HepG2 (cell line): ENCODE results near the gene ACTR1A. TPM values are rescaled to one million over a fixed set of nuclear protein-coding genes. Genes with fewer than 3 reads are reported as not detected.
A peak's percentile ranks its signal among the peaks of the same experiment; 100 is the strongest.

Source experiments
- ATAC-seq: fragments of 200-7000 bp; cut with Tn5 transposase; 3 replicates; pipeline ENCODE4 v1.9.1; 2020; ENCODE audit warnings: mild to moderate bottlenecking, moderate library complexity
- BruUV-seq: library from RNA; stranded (reverse); fragments of 400-500 nt; replicated peaks from 2 replicates; lab custom pipeline; 2021; lab: Mats Ljungman, UMichigan
- CTCF ChIA-PET: fragments of 300-600 bp; formaldehyde crosslinking; extraction: SDS; loops from one replicate; lab custom pipeline; 2021; ENCODE audit warnings: low total read pairs, inconsistent platforms, low intra/inter-chr PET ratio; lab: Yijun Ruan, JAX
- POLR2A ChIA-PET: fragments of 350-600 bp; sonication (Branson Sonifier 250); formaldehyde crosslinking; loops from one replicate; lab custom pipeline; 2020; ENCODE audit warnings: antibody characterized with exemption, inconsistent platforms; lab: Yijun Ruan, JAX
- DNase-seq: peaks from one replicate; pipeline ENCODE4 v3.0.0-alpha.2; 2015; ENCODE audit warnings: low spot score
- FAIRE-seq: peaks from 3 replicates; lab custom pipeline; 2011; peaks lifted over from hg19 to GRCh38; lab: Jason Lieb, UNC
- H2AFZ ChIP-seq: one replicate; pipeline ENCODE4 v1.6.1; 2011; ENCODE audit warnings: low read length, inconsistent platforms
- H3K27ac ChIP-seq: fragments of 300-600 bp; 3 replicates; pipeline ENCODE4 v1.8.0; 2011; ENCODE audit warnings: mixed run types, mild to moderate bottlenecking, mixed read lengths, low read length, inconsistent platforms; ENCODE audit not compliant: insufficient read depth; ENCODE audit errors: extremely low read length
- H3K27me3 ChIP-seq, 2 experiments: fragments of 200-600 bp in 1 of 2; 2 replicates in 1 of 2; 3 replicates in 1 of 2; pipeline versions ENCODE4 v1.6.0 to v1.8.0; 2011; ENCODE audit warnings: low read length in 2 of 2, mild to moderate bottlenecking in 2 of 2, moderate library complexity in 2 of 2, inconsistent platforms in 1 of 2; ENCODE audit not compliant: insufficient read depth in 2 of 2, control insufficient read depth in 1 of 2
- H3K36me3 ChIP-seq, 2 experiments: fragments of 200-600 bp in 1 of 2; replicated peaks in 1 of 2; 2 replicates in 1 of 2; 3 replicates in 1 of 2; pipeline versions ENCODE4 v1.5.1 to v1.8.0; 2011; ENCODE audit warnings: low read length in 2 of 2, inconsistent platforms in 1 of 2; ENCODE audit not compliant: insufficient read depth in 2 of 2, control insufficient read depth in 1 of 2
- H3K4me1 ChIP-seq: 2 replicates; pipeline ENCODE4 v1.5.1; 2012; ENCODE audit warnings: low read length, inconsistent platforms; ENCODE audit not compliant: insufficient read depth
- H3K4me2 ChIP-seq: 2 replicates; pipeline ENCODE4 v1.6.0; 2011; ENCODE audit warnings: low read depth, low read length, inconsistent platforms
- H3K4me3 ChIP-seq, 3 experiments: fragments of 200-600 bp in 1 of 3; sonication (generic), shearing (Covaris generic) in 1 of 3; replicated peaks in 1 of 3; 2 replicates each; pipeline ENCODE4 v1.5.1; 2011 to 2016; ENCODE audit warnings: low read length in 3 of 3, inconsistent platforms in 2 of 3, low read depth in 2 of 3, mild to moderate bottlenecking in 2 of 3, control low read depth in 1 of 3, mixed read lengths in 1 of 3; ENCODE audit not compliant: insufficient read depth in 1 of 3
- H3K79me2 ChIP-seq: one replicate; pipeline ENCODE4 v1.6.1; 2011; ENCODE audit warnings: low read length, inconsistent platforms; ENCODE audit not compliant: insufficient read depth
- H3K9ac ChIP-seq: 2 replicates; pipeline ENCODE4 v1.6.0; 2011; ENCODE audit warnings: mild to moderate bottlenecking, low read depth, low read length, inconsistent platforms; ENCODE audit not compliant: insufficient read depth
- H3K9me3 ChIP-seq: 2 replicates; pipeline ENCODE4 v1.5.1; 2012; ENCODE audit warnings: mild to moderate bottlenecking, low read length
- H4K20me1 ChIP-seq: 2 replicates; pipeline ENCODE4 v1.6.0; 2011; ENCODE audit warnings: inconsistent platforms, mild to moderate bottlenecking, low read length, moderate library complexity; ENCODE audit not compliant: insufficient read depth
- ADNP ChIP-seq: sonication (generic); formaldehyde crosslinking; IDR thresholded peaks from 2 replicates; pipeline ENCODE4 v1.4.0; 2020; ENCODE audit warnings: missing genetic modification reagents
- ARID4A ChIP-seq: sonication (generic); formaldehyde crosslinking; IDR thresholded peaks from 2 replicates; pipeline ENCODE4 v1.5.0; 2020; ENCODE audit warnings: mild to moderate bottlenecking, missing genetic modification reagents, borderline replicate concordance
- DR1 ChIP-seq: sonication (generic); formaldehyde crosslinking; IDR thresholded peaks from 2 replicates; pipeline ENCODE4 v1.8.0; 2021; ENCODE audit warnings: mild to moderate bottlenecking, missing genetic modification reagents, inconsistent platforms
- JUND ChIP-seq: sonication (generic); formaldehyde crosslinking; IDR thresholded peaks from 2 replicates; pipeline ENCODE4 v1.8.0; 2022; ENCODE audit warnings: mild to moderate bottlenecking, missing genetic modification reagents
- MATR3 ChIP-seq: sonication (generic); formaldehyde crosslinking; IDR thresholded peaks from 2 replicates; pipeline ENCODE4 v1.4.0; 2020; ENCODE audit warnings: missing genetic modification reagents
- MEIS2 ChIP-seq: sonication (generic); formaldehyde crosslinking; IDR thresholded peaks from 2 replicates; pipeline ENCODE4 v1.9.0; 2021; ENCODE audit warnings: mild to moderate bottlenecking, missing genetic modification reagents
- ZFP36L1 ChIP-seq: sonication (generic); formaldehyde crosslinking; IDR thresholded peaks from 2 replicates; pipeline ENCODE4 v1.8.0; 2022; ENCODE audit warnings: mild to moderate bottlenecking, missing genetic modification reagents, moderate library complexity
- ZFY ChIP-seq: sonication (generic); formaldehyde crosslinking; IDR thresholded peaks from 2 replicates; pipeline ENCODE4 v1.4.0; 2020; ENCODE audit warnings: missing genetic modification reagents
- ZNF276 ChIP-seq: sonication (generic); formaldehyde crosslinking; IDR thresholded peaks from 2 replicates; pipeline ENCODE4 v1.4.0; 2020; ENCODE audit warnings: mild to moderate bottlenecking, low read depth, missing genetic modification reagents
- ZNF343 ChIP-seq: sonication (generic); formaldehyde crosslinking; IDR thresholded peaks from 2 replicates; pipeline ENCODE4 v1.4.0; 2020; ENCODE audit warnings: mild to moderate bottlenecking, missing genetic modification reagents
- ZNF503 ChIP-seq: sonication (generic); formaldehyde crosslinking; IDR thresholded peaks from 2 replicates; pipeline ENCODE4 v1.4.0; 2020; ENCODE audit warnings: missing genetic modification reagents
- ZNF572 ChIP-seq: sonication (generic); formaldehyde crosslinking; IDR thresholded peaks from 2 replicates; pipeline ENCODE4 v1.5.1; 2020; ENCODE audit warnings: mild to moderate bottlenecking, missing genetic modification reagents
- ZNF674 ChIP-seq: sonication (generic); formaldehyde crosslinking; IDR thresholded peaks from 2 replicates; pipeline ENCODE4 v1.5.0; 2020; ENCODE audit warnings: low read depth, mild to moderate bottlenecking, missing genetic modification reagents
- ZNF788 ChIP-seq: sonication (generic); formaldehyde crosslinking; IDR thresholded peaks from 2 replicates; pipeline ENCODE4 v1.5.0; 2020; ENCODE audit warnings: mild to moderate bottlenecking, missing genetic modification reagents, borderline replicate concordance
- ZSCAN21 ChIP-seq: sonication (generic); formaldehyde crosslinking; IDR thresholded peaks from 2 replicates; pipeline ENCODE4 v1.8.0; 2022; ENCODE audit warnings: mild to moderate bottlenecking, missing genetic modification reagents, moderate library complexity, borderline replicate concordance
- WGBS: methylation state at CpG from one replicate; pipeline ENCODE4 v1.1.6; 2017; ENCODE audit warnings: low lambda C conversion rate; 5-methylcytosine and 5-hydroxymethylcytosine counted together
- in situ Hi-C: cut with HindIII; loops from 2 replicates; pipeline ENCODE4 v1.10.0; 2017; ENCODE audit warnings: low pct_unique_long_range_greater_than_20kb; ENCODE audit not compliant: extremely low pct_ligation_motif_present
- intact Hi-C: fragments of 100-400 bp; cut with micrococcal nuclease; formaldehyde crosslinking; loops from one replicate; pipeline ENCODE4 v1.10.0; 2022; ENCODE audit not compliant: unreplicated experiment
- polyA plus RNA-seq, 8 experiments: library from polyadenylated mRNA; depleted of rRNA in 3 of 8; stranded (reverse) in 7 of 8; unstranded in 1 of 8; fragments of >200 nt; fragmentation: Illumina TruSeq in 4 of 8; extraction: Trizol in 4 of 8; gene quantifications; 2 replicates each; pipeline versions ENCODE4 v1.2.1 to v1.2.3, GENCODE V29; 2011 to 2016; ENCODE audit warnings: low read depth in 4 of 8, missing spikeins in 1 of 8, mixed read lengths in 1 of 8; ENCODE audit not compliant: insufficient read depth in 1 of 8
- total RNA-seq, 5 experiments: library from RNA; depleted of rRNA; stranded (reverse); fragments of >200 nt; fragmentation: Illumina TruSeq; extraction: Trizol; gene quantifications; 2 replicates each; pipeline ENCODE4 v1.2.3, GENCODE V29; 2016; ENCODE audit warnings: low read depth in 1 of 5

ACTR1A gene
- total and polyA plus RNA-seq, 2 of the 13 experiments (the other 11 are each of a cell fraction or from before 2014, with no cell fraction given): 59.6 to 62.8 TPM

GRCh38 chr10:102436312-102436711 lies 66.2 kb downstream of the ACTR1A start (continued):
- TF ChIP-seq ARID4A (CRISPR knock-in tag) (no peak; the same call in 1 of the 2 replicates), ZNF572 (CRISPR knock-in tag) (no peak)

- Histone ChIP-seq H4K20me1 (no peaks in the 10 kb centered on the region), H3K4me2 (peak overlapping the region; percentile 97), H3K79me2 (peaks cover 5% of the 10 kb centered on the region), H3K27me3 (no peaks in the 10 kb centered on the region; a peak in 1 of 5 replicates), H3K27ac (peak overlapping the region; percentile 72), H3K4me3 (peak overlapping the region; percentile 44 to 76 (median 75)), H3K9me3 (no peaks in the 10 kb centered on the region), H2AFZ (peak overlapping the region; percentile 42), H3K9ac (peak overlapping the region; percentile 68), H3K4me1 (peaks cover 39% of the 10 kb centered on the region), H3K36me3 (no peaks in the 10 kb centered on the region)
- FAIRE-seq (no peak), DNase-seq (no peak), ATAC-seq (peak; percentile 17)
- in situ Hi-C loops (no loop called here), intact Hi-C loops (no loop called here)
- 0% methylated on average over 5 of the region's 14 CpGs for WGBS
- POLR2A ChIA-PET: interaction anchor here (0.8 to 6.8 kb wide), 7 partner anchors 11 to 284 kb away, joined by 3 to 135 read pairs (median 3); partner anchors contain the start of genes C10orf95, FBXL15, NOLC1 and PSD
- TSS peak; percentile 46 for BruUV-seq
- CTCF ChIA-PET: no interaction called here
- TF ChIP-seq ZFP36L1 (CRISPR knock-in tag) (no peak), ZSCAN21 (CRISPR knock-in tag) (no peak), JUND (no peak), DR1 (CRISPR knock-in tag) (no peak), ZNF674 (CRISPR knock-in tag) (no peak), ZFY (CRISPR knock-in tag) (peak; percentile 26; the same call in 1 of the 2 replicates), MEIS2 (no peak), ZNF343 (CRISPR knock-in tag) (peak; percentile 37; the same call in 1 of the 2 replicates), ZNF788 (CRISPR knock-in tag) (no peak), ZNF276 (CRISPR knock-in tag) (no peak), ADNP (CRISPR knock-in tag) (no peak), ZNF503 (no peak), MATR3 (CRISPR knock-in tag) (no peak)
These were observed 66.8 kb downstream of the ACTR1A start for GRCh38 chr10:102435529-102436233.
